Loucy (cell line): ENCODE results near the gene NNMT.

Experiments
- H2AFZ ChIP-seq: fragments of 200-600 bp; sonication (generic); 2 replicates; pipeline ENCODE4 v1.6.0; 2016; ENCODE audit warnings: antibody characterized with exemption, mild to moderate bottlenecking, low read length, moderate library complexity
- H3F3A ChIP-seq: fragments of 200-600 bp; 2 replicates; pipeline ENCODE4 v1.6.0; 2016; ENCODE audit warnings: antibody characterized with exemption, low read depth, mild to moderate bottlenecking
- H3K27me3 ChIP-seq: fragments of 200-600 bp; sonication (generic); 2 replicates; pipeline ENCODE4 v1.6.1; 2014; ENCODE audit warnings: low read length, mild to moderate bottlenecking; ENCODE audit not compliant: insufficient read depth, poor library complexity, severe bottlenecking
- H3K36me3 ChIP-seq: fragments of 200-600 bp; sonication (generic); 2 replicates; pipeline ENCODE4 v1.6.1; 2016; ENCODE audit warnings: low read length; ENCODE audit not compliant: insufficient read depth
- H3K4me1 ChIP-seq: fragments of 200-600 bp; sonication (generic); 2 replicates; pipeline ENCODE4 v1.5.1; 2014; ENCODE audit warnings: low read length, mild to moderate bottlenecking; ENCODE audit not compliant: insufficient read depth, poor library complexity, severe bottlenecking
- H3K4me2 ChIP-seq: fragments of 200-600 bp; sonication (generic); 2 replicates; pipeline ENCODE4 v1.6.0; 2014; ENCODE audit warnings: antibody characterized with exemption, low read length, low read depth, mild to moderate bottlenecking; ENCODE audit not compliant: poor library complexity, severe bottlenecking
- H3K4me3 ChIP-seq: fragments of 200-600 bp; sonication (generic); 2 replicates; pipeline ENCODE4 v1.5.1; 2014; ENCODE audit warnings: low read length, mild to moderate bottlenecking, mixed read lengths; ENCODE audit not compliant: poor library complexity, severe bottlenecking
- H3K79me2 ChIP-seq: fragments of 200-600 bp; sonication (generic); 2 replicates; pipeline ENCODE4 v1.6.1; 2014; ENCODE audit warnings: low read length; ENCODE audit not compliant: insufficient read depth
- H3K9ac ChIP-seq: fragments of 200-600 bp; sonication (generic); 2 replicates; pipeline ENCODE4 v1.6.0; 2014; ENCODE audit warnings: mild to moderate bottlenecking, low read depth, low read length, moderate library complexity; ENCODE audit not compliant: poor library complexity, severe bottlenecking
- H3K9me2 ChIP-seq: fragments of 200-600 bp; sonication (generic); replicated peaks from 2 replicates; pipeline ENCODE4 v1.6.1; 2016; ENCODE audit warnings: low read depth, low read length, mixed read lengths
- H3K9me3 ChIP-seq: fragments of 200-600 bp; sonication (generic); 2 replicates; pipeline ENCODE4 v1.6.1; 2014; ENCODE audit warnings: mild to moderate bottlenecking, antibody characterized with exemption, low read length, low read depth; ENCODE audit not compliant: insufficient read depth
- H4K20me1 ChIP-seq: fragments of 200-600 bp; sonication (generic); 2 replicates; pipeline ENCODE4 v1.6.0; 2014; ENCODE audit warnings: antibody characterized with exemption, low read length, mild to moderate bottlenecking; ENCODE audit not compliant: insufficient read depth, poor library complexity, severe bottlenecking
- CTCF ChIP-seq: fragments of 200-600 bp; sonication (generic); conservative IDR thresholded peaks from 2 replicates; pipeline ENCODE4 v1.5.1; 2014; ENCODE audit warnings: mild to moderate bottlenecking, antibody characterized with exemption, low read length
- EZH2phosphoT487 ChIP-seq: fragments of 200-600 bp; IDR thresholded peaks from 2 replicates; pipeline ENCODE4 v1.6.1; 2018; ENCODE audit warnings: antibody characterized with exemption, mild to moderate bottlenecking, moderate library complexity, borderline replicate concordance

The NNMT gene

GRCh38 chr11:114346709-114347141 is 50.5 kb downstream of the NNMT start:
- Histone ChIP-seq H3K4me3 (peak overlapping the region; percentile 35), H3K9ac (no peak overlapping the region), H3K4me2 (peak overlapping the region; percentile 43)

GRCh38 chr11:114348200-114349191 is 52.3 kb downstream of the NNMT start:
- no peaks in the 10 kb centered on the region for H3K27me3 ChIP-seq
- H3F3A ChIP-seq, result no peaks in the 10 kb centered on the region
- H3K9ac ChIP-seq, result no peak overlapping the region
- no peaks in the 10 kb centered on the region; the same call in 1 of the 2 replicates for H3K9me3 ChIP-seq
- no peaks in the 10 kb centered on the region for H3K9me2 ChIP-seq
- H4K20me1 ChIP-seq, result no peaks in the 10 kb centered on the region
- H3K79me2 ChIP-seq, result no peaks in the 10 kb centered on the region
- peak overlapping the region; percentile 53 for H2AFZ ChIP-seq
- H3K36me3 ChIP-seq, result no peaks in the 10 kb centered on the region
- no peak overlapping the region for H3K4me2 ChIP-seq
- H3K4me1 ChIP-seq, result no peaks in the 10 kb centered on the region
- no peak overlapping the region for H3K4me3 ChIP-seq
- TF ChIP-seq CTCF, result peak; percentile 70
- no peak for TF ChIP-seq EZH2phosphoT487

More at GRCh38 chr11:114346709-114347141, 50.5 kb downstream of the NNMT start:
- no peaks in the 10 kb centered on the region for H3F3A ChIP-seq
- H3K9me2 ChIP-seq, result no peaks in the 10 kb centered on the region
- H3K4me1 ChIP-seq, result no peaks in the 10 kb centered on the region
- no peaks in the 10 kb centered on the region for H3K79me2 ChIP-seq
- H3K27me3 ChIP-seq, result no peaks in the 10 kb centered on the region
- no peaks in the 10 kb centered on the region; the same call in 1 of the 2 replicates for H3K9me3 ChIP-seq
- H3K36me3 ChIP-seq, result no peaks in the 10 kb centered on the region
- peak overlapping the region; percentile 56; the same call in 1 of the 2 replicates for H2AFZ ChIP-seq
- no peaks in the 10 kb centered on the region for H4K20me1 ChIP-seq
- TF ChIP-seq CTCF (no peak), EZH2phosphoT487 (no peak)

GRCh38 chr11:114350022-114350421 is 53.8 kb downstream of the NNMT start:
- no peaks in the 10 kb centered on the region for H3K4me1 ChIP-seq
- no peaks in the 10 kb centered on the region for H3K27me3 ChIP-seq
- no peaks in the 10 kb centered on the region for H3K9me2 ChIP-seq
- H3K4me2 ChIP-seq, result no peak overlapping the region
- no peak overlapping the region for H3K4me3 ChIP-seq
- no peaks in the 10 kb centered on the region for H3F3A ChIP-seq
- TF ChIP-seq EZH2phosphoT487 (no peak), CTCF (no peak)
- no peaks in the 10 kb centered on the region; the same call in 1 of the 2 replicates for H3K9me3 ChIP-seq
- H4K20me1 ChIP-seq, result no peaks in the 10 kb centered on the region
- H3K36me3 ChIP-seq, result no peaks in the 10 kb centered on the region
- H3K79me2 ChIP-seq, result no peaks in the 10 kb centered on the region
- H2AFZ ChIP-seq, result no peak overlapping the region
- H3K9ac ChIP-seq, result no peak overlapping the region
